HG02852 (cell line): ENCODE results near the gene GFI1B.
A peak's percentile ranks its signal among the peaks of the same experiment; 100 is the strongest.
"Not testable (repeated sequence)": the region's sequence is repeated elsewhere in the genome, so short reads cannot be mapped to it uniquely, and the experiment has no call there.

Experiments
- ATAC-seq: cut with Tn5 transposase; IDR thresholded peaks from one replicate; pipeline ENCODE4 v1.9.1; 2021; ENCODE audit warnings: mild to moderate bottlenecking, moderate library complexity; ENCODE audit not compliant: unreplicated experiment

Gene GFI1B

GRCh38 chr9:133008406-133008805 lies 29.9 kb downstream of the GFI1B start:
- no peak for ATAC-seq

GRCh38 chr9:133008824-133009223 lies 30.3 kb downstream of the GFI1B start:
- ATAC-seq: no peak

- no peak for ATAC-seq
These were observed 31.6 kb downstream of the GFI1B start for GRCh38 chr9:133009906-133010582.

- no peak for ATAC-seq
These were observed 36.2 kb downstream of the GFI1B start for GRCh38 chr9:133014696-133015095.

GRCh38 chr9:133023117-133023890 lies 44.8 kb downstream of the GFI1B start:
- no peak for ATAC-seq

- no peak for ATAC-seq
These were observed 47.9 kb downstream of the GFI1B start for GRCh38 chr9:133026426-133026825.

GRCh38 chr9:133027134-133027533 lies 48.6 kb downstream of the GFI1B start:
- no peak for ATAC-seq

GRCh38 chr9:133028221-133028620 lies 49.7 kb downstream of the GFI1B start:
- ATAC-seq: no peak

- ATAC-seq: peak; percentile 7
These were observed 51.5 kb downstream of the GFI1B start for GRCh38 chr9:133029994-133030316.

GRCh38 chr9:133030317-133031129 lies 52.0 kb downstream of the GFI1B start, which contains the start of gene GTF3C5:
Gene GTF3C5 (plus strand): TSS chr9:133030997. CDS start chr9:133031012, 15 bp downstream.
- peak; percentile 96 for ATAC-seq

GRCh38 chr9:133031130-133031422 lies 52.6 kb downstream of the GFI1B start:
- ATAC-seq: no peak

GRCh38 chr9:133031496-133031911 lies 53.0 kb downstream of the GFI1B start:
- no peak for ATAC-seq

- ATAC-seq: no peak
These were observed 53.7 kb downstream of the GFI1B start for GRCh38 chr9:133032171-133032570.

- ATAC-seq: no peak
These were observed 57.2 kb downstream of the GFI1B start for GRCh38 chr9:133035669-133036068.

- ATAC-seq: no peak
These were observed 59.5 kb downstream of the GFI1B start for GRCh38 chr9:133037775-133038515.

- ATAC-seq: not testable (repeated sequence)
These were observed 62.5 kb downstream of the GFI1B start for GRCh38 chr9:133040892-133041479.
